Activated CD4-positive, alpha-beta T cell treated with anti-CD3 and anti-CD28 coated beads for 24 hours (primary cell): ENCODE data around the gene KLHL26.
A peak's percentile ranks its signal among the peaks of the same experiment; 100 is the strongest.

Source experiments
- DNase-seq, 2 donors: peaks; one replicate each; pipeline ENCODE4 v3.0.0-alpha.2; 2020; ENCODE audit warnings: low read depth in 2 of 2

The KLHL26 gene

DNA sequence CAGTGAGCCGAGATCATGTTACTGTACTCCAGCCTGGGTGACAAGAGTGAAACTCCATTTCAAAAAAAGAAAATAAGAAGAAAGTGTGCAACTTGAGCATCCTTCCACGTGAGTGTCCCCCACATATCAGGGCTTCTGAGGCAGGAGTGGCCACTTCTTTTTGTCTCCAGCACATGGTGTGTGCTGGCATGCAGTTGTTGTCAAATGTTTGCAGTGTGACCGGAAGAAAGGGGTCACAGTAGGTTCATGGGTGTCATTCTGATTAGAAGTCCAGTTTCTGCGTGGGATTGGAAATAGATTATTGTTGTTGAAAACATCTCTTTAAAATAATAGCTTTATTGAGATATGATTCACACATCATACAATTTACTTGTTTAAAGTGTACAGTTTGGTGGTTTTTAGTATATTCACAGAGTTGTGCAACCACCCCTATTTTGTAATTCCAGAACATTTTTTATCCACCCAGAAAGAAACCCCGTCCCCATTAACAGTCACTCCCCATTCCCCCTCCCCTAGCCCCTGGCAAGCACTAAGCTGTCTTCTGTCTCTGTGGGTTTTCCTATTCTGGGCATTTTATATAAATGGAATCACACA lies 48.9 kb downstream of the KLHL26 start:
- no peak for DNase-seq

DNA sequence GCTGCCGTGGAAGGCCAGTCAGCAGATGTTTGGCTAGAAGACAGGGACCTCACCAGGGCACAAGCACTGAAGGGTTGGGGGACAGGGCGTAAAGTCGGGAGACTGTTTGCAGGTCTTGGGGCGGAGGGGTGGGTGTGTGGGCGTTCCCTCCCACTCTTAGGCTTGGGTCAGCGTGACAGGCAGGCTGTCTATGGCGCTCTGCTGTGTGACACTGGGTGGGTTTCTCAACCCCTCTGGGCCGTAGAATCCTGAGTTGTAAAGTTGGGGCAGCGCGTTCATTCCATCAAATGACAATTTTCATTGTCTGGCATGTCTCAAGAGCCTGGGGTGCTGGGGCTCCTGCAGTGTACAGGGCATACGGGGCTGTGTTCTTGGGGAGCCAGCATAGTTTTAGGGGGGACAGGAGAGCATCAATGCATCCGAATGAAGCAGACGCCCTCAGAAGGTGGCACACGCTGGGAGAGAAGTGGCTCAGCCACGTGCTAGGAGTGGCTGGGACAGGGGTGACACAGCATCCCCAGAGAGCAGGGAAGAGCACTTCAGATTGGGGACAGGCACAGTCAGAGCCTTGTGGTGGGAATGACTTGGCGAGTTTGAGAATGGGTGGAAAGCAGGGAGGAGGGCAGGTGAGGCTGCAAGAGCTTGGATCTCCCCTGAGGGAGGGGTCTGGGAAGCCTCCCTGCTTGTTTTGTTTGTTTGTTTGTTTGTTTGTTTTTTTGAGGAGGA lies 51.1 kb downstream of the KLHL26 start:
- no peak for DNase-seq

DNA sequence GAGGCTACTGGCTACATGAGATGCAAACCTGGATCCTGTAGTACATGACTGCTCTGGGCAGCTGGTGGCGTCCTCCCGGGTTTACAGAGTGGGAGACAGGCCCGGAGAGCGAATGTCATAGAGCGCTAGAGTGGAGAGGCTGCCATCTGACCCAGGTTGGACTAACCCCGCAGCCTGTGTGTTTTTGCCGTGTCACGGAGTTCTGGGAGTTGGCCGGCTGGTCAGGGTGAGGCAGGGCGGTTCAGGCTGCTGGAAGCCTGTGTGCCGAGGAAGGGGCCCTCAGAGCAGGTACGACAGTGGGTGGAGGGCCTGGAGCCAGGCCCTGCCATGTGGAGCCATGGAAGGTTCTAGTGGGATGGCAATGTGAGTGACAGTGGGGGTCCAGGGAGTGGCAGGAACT lies 59.2 kb downstream of the KLHL26 start:
- no peak for DNase-seq

DNA sequence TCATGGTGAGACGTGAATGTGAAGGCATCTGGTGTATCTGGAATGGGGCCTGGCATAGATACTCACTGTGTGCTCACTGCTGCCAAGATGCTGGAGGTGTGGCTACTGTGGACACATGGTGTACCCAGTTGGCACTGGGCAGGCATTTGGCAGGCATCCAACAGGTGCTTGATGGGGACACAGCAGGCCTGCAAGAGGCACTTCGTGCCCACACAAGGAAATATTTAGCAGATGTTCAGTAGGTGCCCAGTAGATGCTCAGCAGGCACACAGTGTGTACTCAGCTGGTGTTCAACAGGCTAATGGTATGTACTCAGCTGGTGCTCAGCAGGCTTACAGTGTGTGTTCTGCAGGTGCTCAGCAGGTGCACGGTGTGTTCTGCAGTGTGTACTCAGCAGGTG lies 60.9 kb downstream of the KLHL26 start:
- DNase-seq: no peak

GRCh38 chr19:18698321-18699167 lies 61.7 kb downstream of the KLHL26 start:
- no peak for DNase-seq

DNA sequence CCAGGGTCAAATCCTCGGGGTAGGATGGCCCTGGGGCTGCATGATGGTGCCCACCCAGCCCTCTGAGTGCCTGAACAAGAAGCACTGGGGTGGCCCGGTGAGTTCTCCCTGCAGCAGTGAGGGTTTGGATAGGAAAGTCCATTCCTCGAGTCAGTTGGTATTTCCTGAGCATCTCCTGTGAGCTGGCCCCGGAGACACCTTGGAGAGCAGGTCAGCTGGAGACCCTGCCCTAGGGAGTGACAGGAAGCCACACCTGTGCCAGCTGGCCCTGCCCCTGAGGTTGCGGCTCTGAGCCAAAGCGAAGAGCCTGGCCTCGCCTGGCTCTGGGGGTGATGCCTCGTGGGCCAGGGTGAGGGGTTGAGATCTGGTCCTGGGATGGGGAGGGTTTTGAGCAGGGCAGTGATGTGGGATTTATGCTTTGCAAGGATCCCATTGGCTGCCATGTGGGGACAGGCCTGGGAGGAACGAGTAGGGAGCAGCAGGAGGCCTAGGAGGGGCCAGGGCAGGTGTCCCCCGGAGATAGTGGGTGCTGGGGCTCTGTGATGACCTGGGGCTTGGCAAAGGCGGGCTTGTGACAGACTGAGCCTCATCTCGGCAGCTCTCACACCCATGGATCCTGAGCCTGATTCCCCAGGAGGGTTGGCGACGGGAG lies 62.7 kb downstream of the KLHL26 start:
- DNase-seq: no peak

DNA sequence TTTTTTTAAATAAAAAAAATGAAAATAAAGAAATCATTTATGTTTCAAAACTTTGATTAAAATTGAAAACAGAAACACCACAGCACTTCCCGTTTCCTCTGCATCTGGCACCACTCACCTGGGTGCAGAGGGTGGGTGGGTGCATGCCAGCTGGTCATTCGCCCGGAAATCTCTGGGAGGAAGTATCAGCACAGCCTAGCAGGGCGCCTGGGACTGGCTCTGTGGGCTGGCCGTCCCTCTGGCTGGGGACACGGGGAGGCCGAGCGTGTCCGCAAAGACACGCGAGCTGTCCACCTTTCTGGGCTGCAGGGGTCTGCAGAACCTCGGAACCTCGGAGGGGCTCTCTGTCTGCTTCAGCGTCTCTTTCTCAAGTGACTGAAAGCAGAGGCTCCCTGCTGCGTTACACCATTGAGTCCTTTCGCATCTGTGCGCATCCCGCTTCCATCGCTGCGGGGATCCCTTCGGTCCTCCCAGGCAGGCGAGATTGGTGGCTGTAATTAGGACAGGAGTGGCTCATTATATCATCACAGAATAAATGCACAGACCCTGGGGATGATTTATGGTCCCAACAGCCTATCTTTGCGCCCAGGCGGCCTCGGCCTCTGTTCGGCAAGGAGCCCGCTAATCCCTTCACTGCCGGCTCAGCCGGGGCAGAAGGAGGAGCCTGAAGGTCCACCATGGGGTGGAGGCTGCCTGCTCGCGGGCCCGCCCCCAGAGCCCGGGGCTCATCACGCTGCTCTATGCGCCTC lies 63.8 kb downstream of the KLHL26 start:
- DNase-seq: peak; percentile 47 to 52

GRCh38 chr19:18701250-18701608 lies 64.4 kb downstream of the KLHL26 start:
- DNase-seq: no peak

GRCh38 chr19:18704054-18704453 lies 67.2 kb downstream of the KLHL26 start:
- DNase-seq: no peak

GRCh38 chr19:18704971-18705370 lies 68.1 kb downstream of the KLHL26 start:
- DNase-seq: no peak

- DNase-seq: no peak
Measured at GRCh38 chr19:18708452-18709231, 71.8 kb downstream of the KLHL26 start.

DNA sequence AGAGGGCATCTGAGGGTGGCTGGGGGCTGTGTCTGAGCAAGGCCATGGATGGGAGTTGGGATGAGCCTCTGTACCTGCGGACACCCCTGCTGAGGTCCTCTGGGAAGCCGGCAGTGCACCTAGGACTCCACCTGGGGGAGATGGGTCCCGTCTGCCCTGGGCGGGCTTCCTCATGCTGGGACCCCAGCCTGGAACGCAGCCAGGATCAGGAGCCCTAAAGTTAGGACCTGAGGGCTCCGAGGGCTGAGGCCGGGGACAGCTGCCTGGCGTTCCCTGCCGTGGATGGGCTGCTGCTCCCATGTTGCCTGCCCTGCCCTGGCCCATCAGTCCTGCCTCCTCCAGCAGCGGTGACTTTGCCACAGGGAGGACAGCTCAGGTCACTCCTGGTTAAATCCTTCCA lies 72.7 kb downstream of the KLHL26 start:
- no peak for DNase-seq

DNA sequence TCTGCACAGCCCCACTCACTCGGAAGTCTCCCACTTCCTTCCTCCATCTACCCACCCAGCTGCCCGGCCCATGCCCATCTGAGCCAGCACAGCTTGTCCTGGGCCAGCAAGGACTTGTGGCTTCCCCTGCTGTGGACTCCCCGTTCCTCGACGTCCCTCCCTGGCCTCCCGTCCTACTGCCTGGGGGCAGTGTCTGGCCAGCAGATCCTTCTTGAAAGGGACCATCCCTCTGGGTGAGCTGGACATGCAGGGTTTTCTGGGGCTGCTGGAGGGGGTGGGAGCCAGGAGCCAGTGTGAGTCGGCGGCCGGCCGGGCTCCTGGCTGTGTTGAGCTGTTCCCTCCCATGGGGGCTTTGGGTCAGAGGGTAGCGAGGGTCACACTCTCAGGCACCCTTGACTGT lies 73.4 kb downstream of the KLHL26 start:
- no peak for DNase-seq

GRCh38 chr19:18710996-18711751 lies 74.3 kb downstream of the KLHL26 start:
- no peak for DNase-seq

DNA sequence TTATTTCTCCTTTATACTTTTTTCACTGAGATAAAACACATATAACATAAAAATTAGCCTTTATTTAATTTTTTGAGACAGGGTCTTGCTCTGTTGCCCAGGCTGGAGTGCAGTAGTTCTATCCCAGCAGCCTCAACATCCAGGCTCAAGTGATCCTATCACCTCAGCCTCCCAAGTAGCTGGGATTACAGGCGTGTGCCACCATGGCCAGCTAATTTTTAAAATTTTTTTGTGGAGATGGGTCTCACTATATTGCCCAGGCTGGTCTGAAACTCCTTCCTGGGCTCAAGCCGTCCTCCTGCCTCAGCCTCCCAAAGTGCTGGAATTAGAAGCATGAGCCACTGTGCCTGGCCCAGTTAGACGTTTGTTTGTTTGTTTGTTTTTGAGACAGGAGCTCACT lies 75.1 kb downstream of the KLHL26 start:
- DNase-seq: no peak

GRCh38 chr19:18712981-18713380 lies 76.2 kb downstream of the KLHL26 start:
- no peak for DNase-seq

GRCh38 chr19:18713550-18714117 lies 76.8 kb downstream of the KLHL26 start:
- no peak for DNase-seq

DNA sequence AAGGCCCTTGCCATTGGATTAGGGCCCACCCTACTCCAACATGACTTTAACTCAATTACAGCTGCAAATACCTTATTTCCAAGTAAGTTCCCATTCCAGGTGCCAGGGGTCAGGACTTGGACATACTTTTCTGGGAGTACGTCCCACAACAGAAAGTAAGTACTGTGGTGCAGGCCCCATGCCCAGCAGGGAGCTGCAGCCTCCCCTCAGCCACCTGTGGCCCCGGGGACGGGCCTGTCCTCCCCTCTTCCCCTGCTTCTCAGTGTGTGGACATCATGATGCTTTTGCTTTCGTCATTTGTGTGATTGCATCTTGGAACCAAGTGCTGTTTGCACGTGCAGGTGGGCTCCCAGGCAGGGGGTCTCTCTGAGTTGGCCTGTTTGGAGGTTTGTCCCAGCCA lies 78.6 kb downstream of the KLHL26 start:
- no peak for DNase-seq

GRCh38 chr19:18716857-18717256 lies 80.0 kb downstream of the KLHL26 start:
- DNase-seq: no peak

DNA sequence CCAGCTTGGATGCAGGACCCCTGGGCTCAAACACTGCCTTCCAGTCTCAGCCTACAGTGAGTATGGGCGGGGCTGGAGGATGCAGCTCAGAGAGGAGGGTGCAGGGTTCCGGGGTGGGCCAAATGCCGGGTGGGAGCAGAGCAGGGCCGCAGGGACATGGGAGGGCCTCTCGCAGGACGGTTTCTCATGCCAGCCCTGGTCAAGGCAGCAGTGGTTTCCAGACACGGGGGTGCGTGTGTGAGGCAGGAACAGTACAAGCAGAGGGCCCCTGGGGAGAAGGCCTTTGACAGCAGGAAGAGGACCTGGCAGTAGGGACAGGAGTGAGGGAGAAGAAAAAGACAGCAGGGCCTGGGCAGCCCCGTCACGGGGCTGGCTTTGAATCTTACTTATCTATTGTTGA lies 80.8 kb downstream of the KLHL26 start:
- no peak for DNase-seq
